ENCODE data around the gene ZFP91.

The ZFP91 gene

GRCh38 chr11:58574881-58575280 lies 4.0 kb upstream of the ZFP91 start:
- ChIA-PET POLR2A (ENCODE audit: low non-redundant PET) (no interaction called here), CTCF (interaction anchor here (0.6 kb wide), 1 partner anchor 338 kb away, joined by 3 read pairs; no protein-coding TSS in a partner anchor)
- TF ChIP-seq CTCF (conservative IDR thresholded peaks at IDR 0.05; ENCODE audit: low read depth), result no peak
- DNase-seq (ENCODE audit: low spot score), result no peak
- no peak overlapping the region for H3K27ac ChIP-seq

- ChIA-PET CTCF (no interaction called here), POLR2A (ENCODE audit: low non-redundant PET) (no interaction called here)
- no peak for TF ChIP-seq CTCF (conservative IDR thresholded peaks at IDR 0.05; ENCODE audit: low read depth)
- H3K27ac ChIP-seq, result peak within 1 kb of the TSS; percentile 100
- no peak for DNase-seq (ENCODE audit: low spot score)
Measured at GRCh38 chr11:58575377-58576020, 3.4 kb upstream of the ZFP91 start, which contains the start of gene LPXN. TSS of gene LPXN (minus strand) at chr11:58575856. CDS start at chr11:58575772, 84 bp downstream.

GRCh38 chr11:58576887-58577471 lies 1.9 kb upstream of the ZFP91 start:
- DNase-seq (ENCODE audit: low spot score), result peak; percentile 13
- POLR2A ChIA-PET (ENCODE audit: low non-redundant PET), result interaction anchor here (0.7 kb wide), 1 partner anchor 455 kb away, joined by 3 read pairs; no protein-coding TSS in a partner anchor
- peak overlapping the region; percentile 100 for H3K27ac ChIP-seq
- CTCF ChIA-PET, result interaction anchor here (0.5 to 1.6 kb wide), 7 partner anchors 52 to 936 kb away, joined by 3 to 6 read pairs (median 5); no protein-coding TSS in a partner anchor
- TF ChIP-seq CTCF (conservative IDR thresholded peaks at IDR 0.05; ENCODE audit: low read depth), result peak; percentile 60

GRCh38 chr11:58577555-58578135 lies 1.2 kb upstream of the ZFP91 start:
- POLR2A ChIA-PET (ENCODE audit: low non-redundant PET), result interaction anchor here (0.6 kb wide), 1 partner anchor 8 kb away, joined by 4 read pairs; no protein-coding TSS in a partner anchor
- no peak for TF ChIP-seq CTCF (conservative IDR thresholded peaks at IDR 0.05; ENCODE audit: low read depth)
- CTCF ChIA-PET, result interaction anchor here (0.7 to 1.6 kb wide), 3 partner anchors 51 to 936 kb away, joined by 3 to 6 read pairs (median 3); no protein-coding TSS in a partner anchor
- H3K27ac ChIP-seq, result peak overlapping the region; percentile 100
- peak; percentile 82 for DNase-seq (ENCODE audit: low spot score)

GRCh38 chr11:58578136-58578634 lies 678 bp upstream of the ZFP91 start:
- peak; percentile 83 for DNase-seq (ENCODE audit: low spot score)
- TF ChIP-seq CTCF (conservative IDR thresholded peaks at IDR 0.05; ENCODE audit: low read depth), result no peak
- POLR2A ChIA-PET (ENCODE audit: low non-redundant PET), result no interaction called here
- CTCF ChIA-PET, result interaction anchor here (0.6 to 1.6 kb wide), 3 partner anchors 10 to 210 kb away, joined by 3 to 6 read pairs (median 4); no protein-coding TSS in a partner anchor
- peak overlapping the region; percentile 100 for H3K27ac ChIP-seq
